Stimulated activated CD8-positive, alpha-beta memory T cell treated with anti-CD3 and anti-CD28 coated beads, Interleukin-4, amount 100 ng/mL, for 24 hours (primary cell): ENCODE results near the gene PHOSPHO2.

Experiments used
- DNase-seq: peaks from one replicate; pipeline ENCODE4 v3.0.0-alpha.2; 2020; ENCODE audit warnings: low read depth

Gene PHOSPHO2, protein sequence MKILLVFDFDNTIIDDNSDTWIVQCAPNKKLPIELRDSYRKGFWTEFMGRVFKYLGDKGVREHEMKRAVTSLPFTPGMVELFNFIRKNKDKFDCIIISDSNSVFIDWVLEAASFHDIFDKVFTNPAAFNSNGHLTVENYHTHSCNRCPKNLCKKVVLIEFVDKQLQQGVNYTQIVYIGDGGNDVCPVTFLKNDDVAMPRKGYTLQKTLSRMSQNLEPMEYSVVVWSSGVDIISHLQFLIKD

GRCh38 chr2:169694113-169694893 lies at the start of gene PHOSPHO2, which contains the start of gene CFAP210:
TSS of gene PHOSPHO2 (plus strand) at chr2:169694469. CDS start at chr2:169700972, 6,503 bp downstream.
TSS of gene CFAP210 (minus strand) at chr2:169694405. CDS start at chr2:169694327, 78 bp downstream.
- peak; percentile 99 for DNase-seq

DNA sequence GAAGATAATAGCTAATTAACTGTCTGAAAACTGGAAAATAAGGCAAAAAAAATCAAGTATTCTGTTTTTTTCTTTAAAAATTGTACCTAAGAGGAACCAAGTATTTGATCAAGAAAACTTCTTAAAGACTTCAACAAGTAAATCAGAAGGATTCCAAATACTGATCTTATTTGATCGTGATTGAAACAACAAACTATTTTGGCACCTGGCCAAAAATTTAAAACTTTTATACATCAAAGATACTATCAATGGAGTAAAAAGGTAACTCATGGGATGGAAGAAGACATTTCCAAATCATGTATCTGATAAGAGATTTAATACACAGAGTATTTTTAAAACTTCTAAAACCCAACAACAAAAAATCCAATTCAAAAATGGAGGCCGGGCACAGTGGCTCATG lies 46.8 kb upstream of the PHOSPHO2 start:
- no peak for DNase-seq

DNA sequence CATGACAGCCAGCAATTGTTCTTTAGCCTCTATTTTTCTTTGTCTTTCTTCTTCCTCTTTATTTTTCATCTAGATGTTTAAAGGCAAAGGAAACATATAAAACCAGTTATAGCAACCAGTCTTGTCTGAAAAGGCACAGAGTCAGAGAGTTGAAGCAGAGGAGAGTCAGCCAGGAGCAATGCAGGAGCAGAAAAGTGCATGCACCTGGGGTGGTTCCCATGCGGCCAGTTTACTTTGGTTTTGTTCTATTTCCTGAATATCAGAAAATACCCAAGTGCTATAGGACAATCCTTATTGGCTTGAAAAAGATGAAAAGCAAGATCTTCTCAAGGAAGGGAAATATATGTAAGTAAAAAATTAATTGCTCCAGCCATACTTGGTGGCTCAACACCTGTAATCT lies 45.0 kb upstream of the PHOSPHO2 start:
- DNase-seq, result no peak

GRCh38 chr2:169653636-169654035 lies 40.6 kb upstream of the PHOSPHO2 start:
- no peak for DNase-seq

GRCh38 chr2:169656164-169656563 lies 38.1 kb upstream of the PHOSPHO2 start:
- no peak for DNase-seq

GRCh38 chr2:169658877-169659276 lies 35.4 kb upstream of the PHOSPHO2 start:
- no peak for DNase-seq

GRCh38 chr2:169659320-169659719 lies 34.9 kb upstream of the PHOSPHO2 start:
- DNase-seq, result no peak

- no peak for DNase-seq
Observed at GRCh38 chr2:169661265-169661664, 33.0 kb upstream of the PHOSPHO2 start.

GRCh38 chr2:169662744-169663143 lies 31.5 kb upstream of the PHOSPHO2 start:
- no peak for DNase-seq

DNA sequence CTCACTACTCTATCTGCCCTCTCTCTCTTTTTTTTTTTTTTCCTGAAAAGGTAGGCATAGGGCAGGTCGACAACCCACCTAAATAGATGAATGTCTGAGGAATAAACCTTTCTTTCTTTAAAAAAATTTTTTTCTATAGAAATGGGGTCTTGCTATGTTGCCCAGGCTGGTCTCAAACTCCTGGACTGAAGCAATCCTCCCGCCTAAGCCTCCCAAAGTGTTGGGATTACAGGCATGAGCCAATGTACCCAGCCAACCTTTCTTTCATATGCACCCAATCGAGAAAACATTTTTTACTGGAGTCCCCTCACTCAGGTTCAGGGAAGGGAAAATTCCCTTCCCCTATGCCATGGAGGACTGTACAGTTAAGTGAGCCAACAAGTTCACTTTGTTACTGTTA lies 31.0 kb upstream of the PHOSPHO2 start:
- no peak for DNase-seq

- DNase-seq, result no peak
Observed at GRCh38 chr2:169664600-169664977, 29.7 kb upstream of the PHOSPHO2 start.

DNA sequence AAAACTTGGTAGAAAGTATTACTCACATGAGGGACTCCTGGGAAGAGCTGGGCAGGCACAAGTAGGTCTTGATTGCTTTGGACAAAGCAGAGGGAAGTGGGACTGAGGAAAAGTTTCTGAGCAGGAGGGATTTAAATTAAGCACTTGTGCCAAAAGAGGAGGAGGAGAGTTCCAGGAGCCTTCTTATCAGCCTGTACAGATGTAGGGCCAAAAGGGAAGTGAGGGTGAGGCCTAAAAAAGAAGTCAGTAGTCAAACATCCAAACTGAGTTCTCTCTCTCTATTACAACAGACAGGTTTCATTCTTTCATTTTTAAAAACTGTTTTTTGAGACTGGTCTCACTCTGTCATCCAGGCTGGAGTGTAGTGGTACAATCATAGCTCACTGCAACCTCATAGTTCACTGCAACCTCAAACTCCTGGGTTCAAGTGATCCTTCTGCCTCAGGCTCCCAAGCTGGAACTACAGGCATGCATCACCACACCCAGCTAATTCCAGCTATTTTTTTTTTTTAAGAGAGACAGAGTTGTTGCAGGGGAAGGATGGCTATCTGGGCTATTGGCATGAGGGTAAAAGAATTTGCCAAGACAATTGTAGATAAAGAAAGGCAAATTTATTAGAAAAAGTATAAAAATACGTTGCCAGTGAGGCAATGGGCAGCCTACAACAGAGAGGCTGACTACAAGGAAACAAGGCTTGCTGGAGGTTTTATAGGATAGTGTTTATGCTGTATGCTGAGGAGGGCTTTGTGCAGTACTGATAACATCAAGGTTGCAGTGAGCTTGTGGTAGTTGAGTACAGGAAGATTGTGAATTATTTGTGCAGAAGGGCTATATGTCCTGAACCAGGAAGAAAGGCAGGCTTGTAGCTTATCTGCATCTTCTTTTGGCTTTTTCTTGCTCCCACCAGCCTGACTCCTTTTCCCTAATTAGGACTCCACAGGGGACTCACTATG lies 29.0 kb upstream of the PHOSPHO2 start:
- no peak for DNase-seq

DNA sequence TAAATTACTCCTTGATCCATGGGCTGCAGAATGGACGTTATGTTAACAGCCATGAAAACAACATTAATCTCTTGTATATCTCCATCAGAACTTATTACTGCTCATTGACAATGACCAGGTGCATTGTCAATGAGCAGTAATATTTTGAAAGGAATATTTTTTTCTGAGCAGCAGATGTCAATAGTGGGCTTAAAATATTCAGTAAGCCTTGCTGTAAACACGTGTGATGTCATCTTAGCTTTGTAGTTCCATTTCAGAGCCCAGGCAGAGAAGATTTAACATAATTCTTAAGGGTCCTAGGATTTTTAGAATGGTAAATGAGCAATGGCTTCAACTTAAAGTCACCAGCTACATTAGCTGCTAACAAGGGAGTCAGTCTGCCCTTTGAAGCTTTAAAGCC lies 26.7 kb upstream of the PHOSPHO2 start:
- no peak for DNase-seq

DNA sequence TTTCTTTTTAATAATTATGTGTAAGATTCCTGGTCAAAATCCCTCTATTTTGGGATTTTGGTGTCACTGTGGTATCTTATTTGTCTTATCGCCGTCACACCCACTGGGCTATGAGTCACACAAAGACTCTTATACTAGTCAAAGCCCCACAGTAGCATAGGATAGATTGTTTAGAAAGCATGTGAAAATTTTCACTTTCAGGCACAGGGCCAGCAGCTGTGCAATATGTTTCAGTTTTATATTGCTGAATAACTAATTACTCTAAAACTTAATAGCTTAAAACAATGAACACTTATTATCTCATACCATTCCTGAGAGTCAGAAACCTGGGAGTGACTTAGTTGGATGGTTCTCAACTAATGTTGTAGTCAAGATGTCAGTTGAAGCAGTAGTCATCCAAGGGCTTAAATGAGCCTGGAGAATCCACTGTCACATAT lies 24.0 kb upstream of the PHOSPHO2 start:
- no peak for DNase-seq

- DNase-seq, result no peak
Observed at GRCh38 chr2:169670937-169671336, 23.3 kb upstream of the PHOSPHO2 start.

DNA sequence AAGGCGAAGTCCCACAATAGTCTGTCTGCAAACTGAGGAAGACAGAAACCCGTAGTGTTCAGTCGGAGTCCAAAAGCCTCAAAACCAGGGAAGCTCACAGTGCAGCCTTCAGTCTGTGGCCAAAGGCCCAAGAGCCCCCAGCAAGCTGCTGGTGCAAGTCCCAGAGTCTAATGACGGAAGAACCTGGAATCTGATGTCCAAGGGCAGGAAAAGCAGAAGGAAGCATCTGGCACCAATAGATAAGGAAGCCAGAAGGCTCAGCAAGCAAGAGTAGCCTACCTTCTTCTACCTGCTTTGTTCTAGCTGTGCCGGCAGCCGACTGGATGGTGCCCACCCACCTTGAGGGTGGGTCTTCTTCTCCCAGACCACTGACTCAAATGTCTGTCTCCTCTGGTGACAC lies 21.9 kb upstream of the PHOSPHO2 start:
- no peak for DNase-seq

DNA sequence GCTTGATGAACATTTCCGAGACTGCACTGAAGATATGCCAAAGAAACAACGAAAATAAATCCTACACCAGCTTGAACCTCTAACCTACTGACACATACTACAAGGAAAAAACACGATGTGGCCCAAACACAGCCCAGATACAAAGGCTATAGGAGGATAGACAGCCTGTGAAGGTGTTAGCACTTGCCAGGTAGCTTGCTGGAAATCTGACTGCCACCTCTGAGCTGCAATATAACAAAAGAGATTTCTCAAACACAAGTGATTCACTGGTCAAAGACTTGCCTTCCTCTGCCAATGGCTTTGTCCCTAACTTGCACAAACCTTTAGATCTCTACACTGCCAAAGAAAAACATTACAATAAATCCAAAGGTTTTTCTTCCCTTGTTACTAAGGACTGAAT lies 21.2 kb upstream of the PHOSPHO2 start:
- no peak for DNase-seq

- no peak for DNase-seq
Observed at GRCh38 chr2:169673921-169674320, 20.3 kb upstream of the PHOSPHO2 start.

GRCh38 chr2:169676357-169676756 lies 17.9 kb upstream of the PHOSPHO2 start:
- no peak for DNase-seq

DNA sequence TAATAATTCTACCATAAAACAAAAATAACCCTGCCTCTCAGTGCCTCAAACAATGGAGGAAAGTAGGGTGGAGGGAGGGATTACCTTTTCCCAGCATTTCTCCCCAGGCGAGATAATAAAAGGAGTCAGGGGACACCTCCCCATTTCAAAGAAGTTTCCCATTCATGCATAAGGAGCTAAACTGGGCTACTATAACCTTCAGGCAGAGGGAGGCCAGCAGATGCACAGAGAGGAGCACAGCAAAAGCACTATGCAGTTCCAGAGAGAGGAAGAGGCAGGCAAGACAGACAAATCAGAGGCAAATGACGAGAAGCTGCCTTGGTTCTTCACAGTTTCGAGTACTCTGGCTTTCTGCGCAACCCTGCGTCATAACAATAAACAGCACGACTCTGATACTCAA lies 17.4 kb upstream of the PHOSPHO2 start:
- no peak for DNase-seq

DNA sequence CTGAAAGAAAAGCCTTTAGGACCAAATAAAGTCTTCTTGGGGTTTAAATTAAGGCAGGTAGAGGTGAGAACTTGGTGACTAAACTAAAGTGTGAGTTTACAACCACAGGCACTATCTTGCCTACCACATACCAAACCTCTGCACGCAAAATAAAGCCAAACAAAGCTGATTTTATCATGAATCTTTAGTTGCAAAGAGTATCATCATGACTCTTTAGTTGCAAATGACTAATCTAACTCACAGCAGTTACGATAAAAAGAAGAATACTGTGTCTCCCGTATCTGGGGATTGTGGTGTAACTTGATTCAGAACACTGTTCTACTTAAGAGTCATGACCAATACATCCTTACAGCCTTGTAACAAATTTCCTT lies 11.2 kb upstream of the PHOSPHO2 start:
- no peak for DNase-seq

GRCh38 chr2:169683425-169684134 lies 10.7 kb upstream of the PHOSPHO2 start:
- no peak for DNase-seq
